ENCODE measurements around the gene NXPE3.

Gene NXPE3

DNA sequence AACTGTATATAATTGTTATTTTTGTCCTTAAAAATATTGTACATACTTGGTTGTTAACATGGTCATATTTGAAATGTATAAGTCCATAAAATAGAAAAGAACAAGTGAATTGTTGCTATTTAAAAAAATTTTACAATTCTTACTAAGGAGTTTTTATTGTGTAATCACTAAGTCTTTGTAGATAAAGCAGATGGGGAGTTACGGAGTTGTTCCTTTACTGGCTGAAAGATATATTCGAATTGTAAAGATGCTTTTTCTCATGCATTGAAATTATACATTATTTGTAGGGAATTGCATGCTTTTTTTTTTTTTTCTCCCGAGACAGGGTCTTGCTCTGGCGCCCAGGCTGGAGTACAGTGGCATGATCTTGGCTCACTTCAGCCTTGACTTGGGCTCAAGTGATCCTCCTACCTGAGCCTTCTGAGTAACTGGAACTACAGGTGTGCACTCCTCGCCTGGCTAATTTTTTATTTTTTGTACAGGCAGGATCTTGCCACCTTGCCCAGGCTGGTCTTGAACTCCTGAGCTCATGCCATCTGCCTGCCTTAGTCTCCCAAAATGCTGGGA is 81.0 kb downstream of the NXPE3 start:
- Histone ChIP-seq H3K36me3 (ENCODE audit: control insufficient read depth in 2 of 2, insufficient read depth in 1 of 2, low read length in 2 of 2) (peaks cover 28 to 65% of the 10 kb centered on the region in 2 experiments), H3K9me3 (ENCODE audit: control insufficient read depth, insufficient read depth, low read depth, low read length) (no peaks in the 10 kb centered on the region), H3K27ac (ENCODE audit: extremely low read depth, low read depth, low read length) (no peak overlapping the region), H3K4me3 (ENCODE audit: low read depth, low read length) (no peak overlapping the region), H3K4me1 (ENCODE audit: control insufficient read depth, insufficient read depth, low read length) (no peaks in the 10 kb centered on the region)
- TF ChIP-seq ZNF366 (tag by site-specific recombination; conservative IDR thresholded peaks at IDR 0.05) (no peak), SCRT2 (tag by site-specific recombination; IDR thresholded peaks at IDR 0.05) (no peak), PRDM1 (tag by site-specific recombination; IDR thresholded peaks at IDR 0.05) (no peak), GLIS1 (tag by site-specific recombination; IDR thresholded peaks at IDR 0.05) (no peak), ZNF558 (tag by site-specific recombination; IDR thresholded peaks at IDR 0.05) (no peak), ZNF274 (IDR thresholded peaks at IDR 0.05; ENCODE audit: low read length) (no peak), ZNF274 (tag by site-specific recombination; IDR thresholded peaks at IDR 0.05; ENCODE audit: borderline replicate concordance) (no peak), INSM2 (tag by site-specific recombination; IDR thresholded peaks at IDR 0.05) (no peak), AEBP2 (tag by site-specific recombination; IDR thresholded peaks at IDR 0.05; ENCODE audit: borderline replicate concordance) (no peak), ZNF426 (tag by site-specific recombination; IDR thresholded peaks at IDR 0.05) (no peak), ZNF596 (tag by site-specific recombination; IDR thresholded peaks at IDR 0.05) (no peak), ZNF530 (tag by site-specific recombination; IDR thresholded peaks at IDR 0.05; ENCODE audit: low read depth) (no peak), ZNF544 (tag by site-specific recombination; IDR thresholded peaks at IDR 0.05) (no peak), ZNF174 (tag by site-specific recombination; IDR thresholded peaks at IDR 0.05) (no peak), ZBTB48 (tag by site-specific recombination; IDR thresholded peaks at IDR 0.05) (no peak), ZNF560 (tag by site-specific recombination; IDR thresholded peaks at IDR 0.05; ENCODE audit: borderline replicate concordance) (no peak), ZBTB17 (tag by site-specific recombination; IDR thresholded peaks at IDR 0.05) (no peak), GFI1B (tag by site-specific recombination; IDR thresholded peaks at IDR 0.05) (no peak), YY2 (tag by site-specific recombination; IDR thresholded peaks at IDR 0.05) (no peak), ZNF223 (tag by site-specific recombination; IDR thresholded peaks at IDR 0.05) (no peak)
- TF ChIP-seq, protein P1, sequence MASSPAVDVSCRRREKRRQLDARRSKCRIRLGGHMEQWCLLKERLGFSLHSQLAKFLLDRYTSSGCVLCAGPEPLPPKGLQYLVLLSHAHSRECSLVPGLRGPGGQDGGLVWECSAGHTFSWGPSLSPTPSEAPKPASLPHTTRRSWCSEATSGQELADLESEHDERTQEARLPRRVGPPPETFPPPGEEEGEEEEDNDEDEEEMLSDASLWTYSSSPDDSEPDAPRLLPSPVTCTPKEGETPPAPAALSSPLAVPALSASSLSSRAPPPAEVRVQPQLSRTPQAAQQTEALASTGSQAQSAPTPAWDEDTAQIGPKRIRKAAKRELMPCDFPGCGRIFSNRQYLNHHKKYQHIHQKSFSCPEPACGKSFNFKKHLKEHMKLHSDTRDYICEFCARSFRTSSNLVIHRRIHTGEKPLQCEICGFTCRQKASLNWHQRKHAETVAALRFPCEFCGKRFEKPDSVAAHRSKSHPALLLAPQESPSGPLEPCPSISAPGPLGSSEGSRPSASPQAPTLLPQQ (tag by site-specific recombination; IDR thresholded peaks at IDR 0.05): no peak
- POLR2A ChIA-PET: no interaction called here
- CTCF ChIA-PET: no interaction called here

- no peaks in the 10 kb centered on the region for H3K9me3 ChIP-seq (ENCODE audit: control insufficient read depth, insufficient read depth, low read depth, low read length)
- POLR2A ChIA-PET: no interaction called here
- H3K4me3 ChIP-seq (ENCODE audit: low read depth, low read length): no peak overlapping the region
- CTCF ChIA-PET: interaction anchor here (0.7 kb wide), 1 partner anchor 29 kb away, joined by 4 read pairs; no protein-coding TSS in a partner anchor
- H3K4me1 ChIP-seq (ENCODE audit: control insufficient read depth, insufficient read depth, low read length): peaks cover 3% of the 10 kb centered on the region; the same call in 1 of the 2 replicates
- no peak overlapping the region for H3K27ac ChIP-seq (ENCODE audit: extremely low read depth, low read depth, low read length)
- peaks cover 23 to 51% of the 10 kb centered on the region in 2 experiments for H3K36me3 ChIP-seq (ENCODE audit: control insufficient read depth in 2 of 2, insufficient read depth in 1 of 2, low read length in 2 of 2)
- no peak for TF ChIP-seq ZNF558 (tag by site-specific recombination; IDR thresholded peaks at IDR 0.05)
- no peak for TF ChIP-seq ZNF140 (tag by site-specific recombination; IDR thresholded peaks at IDR 0.05)
- no peak for TF ChIP-seq ZNF473 (tag by site-specific recombination; IDR thresholded peaks at IDR 0.05)
- TF ChIP-seq INSM2 (tag by site-specific recombination; IDR thresholded peaks at IDR 0.05): no peak
- TF ChIP-seq ZBTB10 (tag by site-specific recombination; IDR thresholded peaks at IDR 0.05): no peak
- TF ChIP-seq, protein P2, sequence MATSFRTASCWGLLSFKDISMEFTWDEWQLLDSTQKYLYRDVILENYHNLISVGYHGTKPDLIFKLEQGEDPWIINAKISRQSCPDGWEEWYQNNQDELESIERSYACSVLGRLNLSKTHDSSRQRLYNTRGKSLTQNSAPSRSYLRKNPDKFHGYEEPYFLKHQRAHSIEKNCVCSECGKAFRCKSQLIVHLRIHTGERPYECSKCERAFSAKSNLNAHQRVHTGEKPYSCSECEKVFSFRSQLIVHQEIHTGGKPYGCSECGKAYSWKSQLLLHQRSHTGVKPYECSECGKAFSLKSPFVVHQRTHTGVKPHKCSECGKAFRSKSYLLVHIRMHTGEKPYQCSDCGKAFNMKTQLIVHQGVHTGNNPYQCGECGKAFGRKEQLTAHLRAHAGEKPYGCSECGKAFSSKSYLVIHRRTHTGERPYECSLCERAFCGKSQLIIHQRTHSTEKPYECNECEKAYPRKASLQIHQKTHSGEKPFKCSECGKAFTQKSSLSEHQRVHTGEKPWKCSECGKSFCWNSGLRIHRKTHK (tag by site-specific recombination; IDR thresholded peaks at IDR 0.05): no peak
Measured at GRCh38 chr3:101861212-101861788, 82.3 kb downstream of the NXPE3 start.
